Measurements from ENCODE around the gene RYR3.

Gene RYR3

DNA sequence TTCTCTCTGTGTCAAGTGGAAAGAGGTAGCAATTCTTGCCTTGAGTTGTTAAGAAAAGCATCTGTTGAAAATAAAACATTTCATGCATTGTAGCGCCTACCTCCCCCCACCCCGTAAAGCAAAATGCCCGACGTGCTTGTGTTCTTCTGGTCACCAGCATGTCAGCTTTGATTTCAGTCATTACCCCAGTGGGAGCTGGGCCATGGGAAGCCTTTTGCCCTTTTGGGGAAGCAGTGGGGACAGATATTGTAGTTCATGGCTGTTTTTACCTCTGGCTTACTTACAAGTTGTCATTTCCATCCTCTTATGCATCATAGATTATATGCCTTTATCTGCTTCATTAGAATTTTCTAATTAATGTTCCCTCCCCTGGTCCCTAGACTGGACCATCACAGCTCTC, 328.7 kb downstream of the RYR3 start:
- DNase-seq (ENCODE audit: low spot score) (no peak), FAIRE-seq (no peak)

DNA sequence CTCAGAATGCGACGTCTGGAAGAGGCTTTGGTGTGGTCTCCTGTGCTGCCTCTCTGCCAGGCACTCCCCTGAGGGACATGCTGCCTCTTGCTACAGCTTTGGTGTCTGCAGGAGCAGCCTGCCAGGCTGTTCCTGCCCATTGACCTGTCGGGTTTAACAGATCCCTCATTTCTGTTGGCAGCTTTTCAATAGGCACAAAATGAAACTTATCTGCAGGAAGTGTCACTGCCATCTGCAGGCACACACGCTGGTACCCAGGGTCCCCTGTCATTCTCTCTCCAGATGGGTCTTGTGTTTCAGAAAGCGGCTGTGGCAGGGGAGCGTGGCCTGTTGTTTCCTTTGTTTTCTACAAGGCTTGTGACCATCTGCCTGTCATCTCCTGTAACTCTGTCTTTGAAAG, 329.2 kb downstream of the RYR3 start:
- DNase-seq (ENCODE audit: low spot score) (no peak), FAIRE-seq (no peak)

GRCh38 chr15:33641069-33641468, 330.3 kb downstream of the RYR3 start:
- DNase-seq (ENCODE audit: low spot score) (no peak), FAIRE-seq (no peak)

DNA sequence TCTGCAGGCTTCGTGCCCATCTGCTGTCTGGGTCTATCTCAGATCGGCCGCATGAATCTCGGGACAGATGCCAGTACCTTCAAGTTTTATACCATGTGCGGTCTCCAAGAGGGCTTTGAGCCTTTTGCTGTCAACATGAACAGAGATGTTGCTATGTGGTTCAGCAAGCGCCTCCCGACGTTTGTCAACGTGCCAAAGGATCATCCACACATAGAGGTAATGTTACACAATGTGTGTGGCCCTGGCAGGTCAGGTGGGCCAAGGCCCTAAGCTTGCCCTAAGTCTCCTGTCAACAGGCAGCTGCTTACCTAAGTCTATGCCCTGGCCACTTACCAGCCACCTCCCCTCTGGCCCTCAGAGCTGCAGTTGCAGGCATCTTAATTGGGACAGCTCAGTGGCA, 333.5 kb downstream of the RYR3 start:
- FAIRE-seq, result no peak
- DNase-seq (ENCODE audit: low spot score), result no peak

DNA sequence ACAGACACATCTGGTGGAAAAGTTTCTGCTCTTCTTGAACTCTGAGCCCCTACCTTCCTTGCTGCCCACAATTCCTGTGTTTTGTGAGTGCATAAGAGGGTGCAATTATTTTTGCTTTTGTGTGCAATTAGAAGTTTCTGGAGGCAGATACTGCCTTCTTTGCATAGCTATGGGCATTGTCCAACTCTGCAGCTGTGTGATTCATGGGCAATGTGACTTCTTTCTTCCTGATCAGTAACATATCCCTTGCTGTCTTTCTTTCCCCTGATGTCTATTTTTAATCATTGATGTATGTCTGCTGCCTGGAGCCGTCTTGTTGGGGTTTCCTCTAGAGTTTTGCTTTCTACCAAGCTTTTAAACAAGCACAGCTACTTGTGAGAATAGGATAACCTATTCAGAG, 336.0 kb downstream of the RYR3 start:
- FAIRE-seq (no peak), DNase-seq (ENCODE audit: low spot score) (no peak)

DNA sequence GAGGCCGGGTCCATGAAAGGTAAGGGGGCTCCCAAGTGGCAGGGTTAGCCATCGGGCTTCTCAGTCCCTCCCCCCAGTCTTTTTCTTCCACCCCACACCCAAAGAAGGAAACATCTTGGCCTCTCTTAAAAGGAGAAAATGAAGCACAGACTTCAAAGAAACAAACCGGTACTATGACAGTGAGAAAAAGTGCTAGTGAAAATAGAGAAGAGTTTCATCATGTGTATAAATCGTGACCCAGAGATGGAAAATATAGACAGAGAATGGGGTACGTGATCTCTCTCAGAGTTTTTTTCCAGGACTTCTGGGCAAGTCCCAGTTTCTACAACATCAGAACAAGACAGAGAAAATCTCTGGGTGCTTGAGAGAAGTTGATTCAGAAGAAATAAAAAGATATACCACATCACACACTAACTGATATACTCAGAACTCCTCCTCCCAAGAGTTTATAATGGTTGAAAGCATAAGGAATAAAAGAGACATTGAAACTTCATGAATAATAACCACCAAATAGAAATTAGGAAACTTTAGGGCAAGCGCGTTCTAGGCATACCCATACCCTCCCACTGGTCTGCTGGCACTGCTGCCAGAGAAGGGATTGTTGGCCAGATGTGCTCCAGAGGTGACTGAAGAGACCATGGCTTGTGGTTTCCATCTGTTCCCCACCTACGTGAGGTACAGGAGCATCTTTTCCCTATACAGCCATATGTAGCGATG, 338.6 kb downstream of the RYR3 start:
- FAIRE-seq (no peak), DNase-seq (ENCODE audit: low spot score) (no peak)

- no peak for DNase-seq (ENCODE audit: low spot score)
- FAIRE-seq, result no peak
Measured at GRCh38 chr15:33654860-33655259, 344.1 kb downstream of the RYR3 start.

- no peak for DNase-seq (ENCODE audit: low spot score)
- FAIRE-seq, result no peak
Measured at GRCh38 chr15:33655488-33655887, 344.7 kb downstream of the RYR3 start.

DNA sequence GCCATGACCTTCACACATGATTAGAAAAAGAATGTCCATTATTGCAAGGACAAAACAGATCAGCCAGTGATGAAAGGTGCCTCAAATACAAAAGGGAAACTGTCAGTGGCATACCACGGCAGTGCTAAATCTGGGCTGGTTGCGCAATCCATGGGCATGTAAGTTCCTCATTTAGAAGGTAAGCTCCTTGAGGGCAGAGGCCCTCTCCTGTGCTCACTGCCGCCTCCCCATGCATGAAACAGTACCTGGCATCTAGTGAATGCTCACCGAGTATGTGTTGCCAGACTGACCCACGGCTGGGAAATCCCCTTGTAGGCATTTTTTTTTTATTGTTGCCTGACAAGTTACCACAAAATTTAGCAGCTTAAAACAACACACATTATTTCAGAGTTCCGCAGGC, 345.4 kb downstream of the RYR3 start:
- FAIRE-seq (no peak), DNase-seq (ENCODE audit: low spot score) (no peak)

DNA sequence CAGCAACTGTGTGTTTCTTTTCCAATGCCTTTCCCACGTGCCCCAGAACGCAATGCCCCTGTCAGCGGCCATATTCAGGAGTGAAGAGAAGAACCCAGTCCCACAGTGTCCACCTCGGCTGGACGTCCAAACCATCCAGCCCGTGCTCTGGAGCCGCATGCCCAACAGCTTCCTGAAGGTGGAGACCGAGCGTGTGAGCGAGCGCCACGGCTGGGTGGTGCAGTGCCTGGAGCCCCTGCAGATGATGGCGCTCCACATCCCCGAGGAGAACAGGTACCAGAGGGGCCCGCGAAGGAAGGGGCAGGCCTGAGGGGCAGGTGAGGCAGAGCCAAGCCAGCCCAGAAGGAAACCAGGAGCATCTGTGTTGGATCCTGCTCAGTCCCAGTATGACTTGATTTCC, 349.4 kb downstream of the RYR3 start:
- no peak for DNase-seq (ENCODE audit: low spot score)
- no peak for FAIRE-seq

DNA sequence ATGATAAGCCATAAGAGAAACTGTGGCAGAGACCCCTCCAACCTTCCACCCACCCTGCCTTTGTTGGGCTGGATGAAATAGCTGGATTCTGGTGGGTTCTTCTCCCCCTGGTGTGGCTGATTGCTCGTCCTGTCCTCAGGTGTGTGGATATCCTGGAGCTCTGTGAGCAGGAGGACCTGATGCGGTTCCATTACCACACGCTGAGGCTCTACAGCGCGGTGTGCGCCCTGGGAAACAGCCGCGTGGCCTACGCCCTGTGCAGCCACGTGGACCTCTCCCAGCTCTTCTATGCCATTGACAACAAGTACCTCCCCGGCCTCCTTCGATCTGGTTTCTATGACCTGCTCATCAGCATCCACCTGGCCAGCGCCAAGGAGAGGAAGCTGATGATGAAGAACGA, 351.2 kb downstream of the RYR3 start:
- DNase-seq (ENCODE audit: low spot score) (no peak), FAIRE-seq (no peak)

DNA sequence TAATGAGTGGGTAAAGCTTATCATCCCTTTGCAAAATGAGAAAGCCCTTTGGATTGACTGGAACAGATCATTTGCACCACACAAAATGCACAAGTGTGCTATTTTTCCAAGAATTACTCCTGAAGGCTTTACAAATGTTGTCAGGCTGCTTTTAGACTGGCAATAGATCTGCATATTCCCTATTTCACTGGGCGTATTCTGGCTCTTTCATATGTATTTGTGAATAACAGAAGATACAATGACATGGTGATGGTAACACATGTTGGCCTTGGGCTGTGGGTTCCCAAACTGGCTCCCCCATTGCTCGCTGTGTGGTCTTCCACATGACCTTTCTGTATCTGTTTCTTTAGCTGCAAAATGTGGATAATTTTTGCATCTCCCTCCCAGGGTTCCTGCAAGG, 354.2 kb downstream of the RYR3 start:
- DNase-seq (ENCODE audit: low spot score) (no peak), FAIRE-seq (no peak)

DNA sequence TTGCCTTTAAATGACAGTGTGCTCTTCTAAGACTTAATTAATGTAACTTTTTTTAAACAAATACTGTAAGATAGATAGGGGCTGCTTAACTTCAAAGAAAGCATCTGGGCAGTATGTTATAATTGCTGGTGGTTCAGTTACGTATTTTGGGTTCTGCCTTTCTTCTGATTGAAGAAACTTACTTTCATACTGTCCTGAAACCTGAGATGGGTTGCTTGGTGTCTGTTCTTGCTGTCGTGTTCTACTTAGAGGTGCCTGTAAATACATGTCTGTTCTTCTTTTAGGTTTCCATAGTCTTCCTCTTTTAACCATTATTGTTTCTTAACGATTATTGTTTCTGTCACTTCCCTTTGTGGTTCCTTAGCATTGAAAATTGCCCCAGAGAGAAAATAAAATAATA, 359.8 kb downstream of the RYR3 start:
- no peak for FAIRE-seq
- DNase-seq (ENCODE audit: low spot score), result no peak

- FAIRE-seq (no peak), DNase-seq (ENCODE audit: low spot score) (no peak)
Measured at GRCh38 chr15:33671456-33671855, 360.7 kb downstream of the RYR3 start.

DNA sequence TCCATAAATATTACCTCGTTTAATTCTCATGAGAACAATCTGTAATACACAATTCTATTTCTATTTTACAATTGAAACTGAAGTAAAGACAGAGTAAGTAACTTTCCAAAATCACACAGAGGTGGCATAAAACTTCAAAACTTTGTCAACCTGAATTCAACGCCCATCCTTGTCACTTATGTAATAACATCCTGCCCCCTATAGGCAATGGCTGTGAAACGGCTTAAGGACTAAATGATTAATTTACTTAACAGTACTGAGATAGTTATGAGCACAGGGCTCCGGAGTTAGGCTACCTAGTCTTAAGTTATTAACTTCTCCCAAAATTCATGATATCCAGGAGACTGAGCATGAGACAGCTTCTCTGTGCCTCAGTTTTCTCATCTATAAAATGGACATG, 364.5 kb downstream of the RYR3 start:
- FAIRE-seq, result no peak
- DNase-seq (ENCODE audit: low spot score), result no peak

GRCh38 chr15:33677238-33677830, 366.6 kb downstream of the RYR3 start:
- FAIRE-seq (no peak), DNase-seq (ENCODE audit: low spot score) (no peak)

GRCh38 chr15:33678176-33678575, 367.4 kb downstream of the RYR3 start:
- FAIRE-seq, result no peak

GRCh38 chr15:33678602-33679001, 367.8 kb downstream of the RYR3 start:
- no peak for DNase-seq (ENCODE audit: low spot score)
- FAIRE-seq, result no peak

More at GRCh38 chr15:33678176-33678575, 367.4 kb downstream of the RYR3 start:
- DNase-seq (ENCODE audit: low spot score), result no peak

DNA sequence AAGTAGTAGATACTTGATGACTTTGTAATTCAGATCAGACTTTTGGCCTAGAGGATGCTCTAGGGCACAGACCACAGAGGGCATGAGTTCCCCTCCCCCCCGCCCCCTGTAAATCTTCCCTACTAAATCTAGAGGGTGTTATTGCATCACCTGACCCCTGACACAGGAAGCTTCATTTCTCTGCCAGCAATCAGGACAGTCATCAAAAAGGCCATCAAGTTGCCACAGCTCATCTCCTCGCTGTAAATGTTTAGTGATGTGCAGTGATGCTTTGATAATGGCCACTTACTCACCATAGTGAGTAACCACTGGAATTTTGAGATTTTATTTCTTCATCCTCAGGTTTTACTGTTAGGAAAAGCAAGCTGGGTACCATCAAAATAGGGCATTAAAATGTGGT, 368.3 kb downstream of the RYR3 start:
- DNase-seq (ENCODE audit: low spot score), result peak; percentile 91
- FAIRE-seq, result peak; percentile 96

DNA sequence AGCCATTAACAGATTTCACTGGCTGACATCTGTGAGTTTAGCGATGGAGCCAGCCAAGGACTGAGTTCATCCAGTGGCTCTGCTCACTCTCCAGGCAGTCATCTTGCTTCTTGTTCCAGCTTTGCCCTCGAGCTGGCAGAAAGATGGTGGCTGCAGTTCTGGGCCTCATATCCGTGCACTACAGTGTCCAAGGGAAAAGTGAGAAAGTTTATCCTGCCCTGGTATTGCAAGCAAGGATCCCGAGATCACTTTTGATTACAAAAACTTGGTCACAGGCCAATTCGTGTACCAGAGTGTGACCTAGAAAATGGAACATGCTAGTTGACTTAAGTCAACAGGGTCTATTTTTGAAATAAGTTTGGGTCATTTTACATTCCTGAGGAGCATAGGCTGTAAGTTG, 369.6 kb downstream of the RYR3 start:
- no peak for DNase-seq (ENCODE audit: low spot score)
- no peak for FAIRE-seq

DNA sequence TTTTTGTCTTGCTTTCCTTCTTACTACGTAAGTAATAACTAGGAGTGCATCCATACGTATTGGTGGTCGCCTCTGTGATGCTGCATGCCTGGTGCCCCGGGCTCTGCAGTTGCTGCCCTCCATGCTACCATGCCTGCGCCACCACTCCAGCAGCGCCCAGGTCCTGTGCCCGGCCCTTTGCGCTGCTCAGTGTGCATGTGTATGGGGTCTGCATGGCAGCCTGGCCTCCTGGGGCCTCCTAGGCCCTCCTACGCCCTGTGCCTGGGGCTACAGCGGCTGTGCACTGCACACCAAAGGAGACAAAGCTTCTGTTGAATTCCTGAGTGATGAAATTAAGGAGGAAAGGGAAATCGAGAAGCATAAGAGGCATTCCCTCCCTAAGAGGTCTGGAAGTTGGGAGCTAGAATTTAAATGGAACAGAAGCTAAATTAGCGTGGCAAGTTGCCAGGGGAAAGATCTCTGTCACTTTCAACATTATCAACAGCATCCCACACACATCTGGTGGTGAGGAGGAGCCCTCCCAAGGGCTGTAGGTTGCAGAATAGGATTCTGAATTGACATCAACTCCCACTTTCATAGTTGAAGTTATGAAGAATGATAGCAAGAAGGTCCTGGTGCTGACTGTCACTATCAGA, 382.5 kb downstream of the RYR3 start:
- DNase-seq (ENCODE audit: low spot score) (no peak), FAIRE-seq (no peak)

DNA sequence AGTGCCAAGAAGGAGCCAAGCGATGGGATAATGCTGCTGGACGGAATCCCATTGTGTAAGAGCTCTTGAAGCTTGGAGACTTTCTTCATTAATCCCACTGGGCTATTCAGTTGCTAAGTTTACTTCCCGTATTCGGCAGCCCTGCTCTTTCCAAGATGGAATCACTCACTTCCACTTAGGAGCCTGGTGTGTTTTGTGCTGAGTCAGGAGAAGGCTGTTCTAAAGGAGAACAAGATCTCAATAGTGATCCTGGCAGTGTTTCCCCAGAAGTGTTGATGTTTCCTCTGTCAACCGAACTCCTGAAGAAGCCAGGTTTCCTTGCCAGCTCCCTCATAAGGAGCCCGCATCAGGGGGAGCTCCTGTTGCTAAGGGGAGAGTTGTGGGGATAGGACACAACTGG, 387.4 kb downstream of the RYR3 start:
- DNase-seq (ENCODE audit: low spot score) (no peak), FAIRE-seq (no peak)

- no peak for FAIRE-seq
- no peak for DNase-seq (ENCODE audit: low spot score)
Measured at GRCh38 chr15:33699145-33699544, 388.4 kb downstream of the RYR3 start.
